Measurements from ENCODE around the gene SRGAP1.

DNA sequence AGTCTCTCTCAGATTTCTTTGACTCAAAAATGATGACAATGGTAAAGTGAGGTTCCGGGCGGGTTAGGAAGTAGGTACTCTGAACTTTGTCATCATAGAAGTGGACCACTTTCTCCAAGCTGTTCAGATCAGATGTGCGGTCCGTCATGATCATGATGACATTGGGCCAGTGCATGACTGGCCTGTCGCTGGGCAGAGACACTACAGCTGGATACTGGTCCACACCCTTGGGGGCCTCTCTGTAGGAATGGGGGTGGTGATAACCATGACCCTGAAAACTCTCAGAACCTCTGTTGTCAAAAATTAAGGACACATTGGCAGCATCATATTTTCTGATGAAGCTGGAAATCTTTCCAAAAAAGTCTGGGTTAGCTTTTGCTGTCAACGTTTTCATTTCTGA lies 349.4 kb downstream of the SRGAP1 start:
- TF ChIP-seq, protein P1, sequence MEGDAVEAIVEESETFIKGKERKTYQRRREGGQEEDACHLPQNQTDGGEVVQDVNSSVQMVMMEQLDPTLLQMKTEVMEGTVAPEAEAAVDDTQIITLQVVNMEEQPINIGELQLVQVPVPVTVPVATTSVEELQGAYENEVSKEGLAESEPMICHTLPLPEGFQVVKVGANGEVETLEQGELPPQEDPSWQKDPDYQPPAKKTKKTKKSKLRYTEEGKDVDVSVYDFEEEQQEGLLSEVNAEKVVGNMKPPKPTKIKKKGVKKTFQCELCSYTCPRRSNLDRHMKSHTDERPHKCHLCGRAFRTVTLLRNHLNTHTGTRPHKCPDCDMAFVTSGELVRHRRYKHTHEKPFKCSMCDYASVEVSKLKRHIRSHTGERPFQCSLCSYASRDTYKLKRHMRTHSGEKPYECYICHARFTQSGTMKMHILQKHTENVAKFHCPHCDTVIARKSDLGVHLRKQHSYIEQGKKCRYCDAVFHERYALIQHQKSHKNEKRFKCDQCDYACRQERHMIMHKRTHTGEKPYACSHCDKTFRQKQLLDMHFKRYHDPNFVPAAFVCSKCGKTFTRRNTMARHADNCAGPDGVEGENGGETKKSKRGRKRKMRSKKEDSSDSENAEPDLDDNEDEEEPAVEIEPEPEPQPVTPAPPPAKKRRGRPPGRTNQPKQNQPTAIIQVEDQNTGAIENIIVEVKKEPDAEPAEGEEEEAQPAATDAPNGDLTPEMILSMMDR (IDR thresholded peaks at IDR 0.05) = no peak
- TF ChIP-seq EP300 (IDR thresholded peaks at IDR 0.05) = no peak

Data from gastroesophageal sphincter (tissue), 3 donors.